NOMO-1 treated with dmso at 0.1 percent for 144 hours (cell line): ENCODE measurements around the gene CLIC5.
"Not testable (repeated sequence)": the region's sequence is repeated elsewhere in the genome, so short reads cannot be mapped to it uniquely, and the experiment has no call there.

ENCODE experiments used
- DNase-seq: peaks from one replicate; lab custom pipeline; 2025; ENCODE audit not compliant: unreplicated experiment; lab: John Stamatoyannopoulos, UW

CLIC5 gene

DNA sequence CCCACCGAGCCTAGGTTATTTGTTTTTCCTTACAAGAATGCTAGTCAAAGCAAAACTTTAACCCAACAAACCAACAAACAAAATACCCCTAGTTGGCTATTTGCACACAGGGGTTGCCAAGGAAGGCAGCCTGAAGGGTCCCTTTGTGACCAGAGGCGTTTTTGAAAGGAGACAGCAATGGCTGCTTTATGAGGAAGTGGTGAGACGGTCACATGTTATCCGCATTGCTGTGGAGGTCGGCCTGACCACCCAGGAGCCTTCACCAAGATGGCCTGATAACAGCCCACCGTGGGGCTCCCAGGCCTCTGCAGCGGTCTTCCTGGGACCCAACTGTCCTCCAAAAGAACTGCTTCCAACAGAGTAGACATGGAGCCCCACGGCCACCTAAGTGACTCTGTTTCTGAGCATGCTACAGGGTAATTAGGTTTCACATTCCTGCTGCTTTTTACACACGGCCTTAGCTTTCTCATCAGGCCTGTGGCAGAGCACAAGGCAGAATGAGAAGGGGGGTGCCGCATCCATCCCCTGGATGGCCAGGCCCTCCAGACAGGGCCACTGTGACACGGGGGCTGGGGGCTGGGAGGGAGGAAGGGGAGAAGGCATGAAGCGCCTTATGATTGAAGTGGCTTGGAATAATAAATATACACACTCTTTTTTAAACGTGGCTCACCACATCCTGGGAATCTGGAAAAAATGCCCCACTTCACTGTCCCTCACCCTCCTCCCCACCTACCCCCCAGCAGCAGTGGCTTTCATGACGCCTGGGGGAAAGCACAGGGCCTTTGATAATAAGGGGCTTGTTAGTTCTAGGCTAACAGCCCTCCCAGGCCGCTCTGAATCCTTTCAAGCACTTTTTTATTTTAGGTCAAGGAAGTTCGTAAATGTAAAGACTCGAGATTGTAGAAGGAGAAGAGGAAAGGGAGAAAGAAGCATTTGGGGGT is 86.0 kb downstream of the CLIC5 start:
- no peak for DNase-seq

- DNase-seq: no peak
Observed at GRCh38 chr6:45928721-45929305, 86.8 kb downstream of the CLIC5 start.

DNA sequence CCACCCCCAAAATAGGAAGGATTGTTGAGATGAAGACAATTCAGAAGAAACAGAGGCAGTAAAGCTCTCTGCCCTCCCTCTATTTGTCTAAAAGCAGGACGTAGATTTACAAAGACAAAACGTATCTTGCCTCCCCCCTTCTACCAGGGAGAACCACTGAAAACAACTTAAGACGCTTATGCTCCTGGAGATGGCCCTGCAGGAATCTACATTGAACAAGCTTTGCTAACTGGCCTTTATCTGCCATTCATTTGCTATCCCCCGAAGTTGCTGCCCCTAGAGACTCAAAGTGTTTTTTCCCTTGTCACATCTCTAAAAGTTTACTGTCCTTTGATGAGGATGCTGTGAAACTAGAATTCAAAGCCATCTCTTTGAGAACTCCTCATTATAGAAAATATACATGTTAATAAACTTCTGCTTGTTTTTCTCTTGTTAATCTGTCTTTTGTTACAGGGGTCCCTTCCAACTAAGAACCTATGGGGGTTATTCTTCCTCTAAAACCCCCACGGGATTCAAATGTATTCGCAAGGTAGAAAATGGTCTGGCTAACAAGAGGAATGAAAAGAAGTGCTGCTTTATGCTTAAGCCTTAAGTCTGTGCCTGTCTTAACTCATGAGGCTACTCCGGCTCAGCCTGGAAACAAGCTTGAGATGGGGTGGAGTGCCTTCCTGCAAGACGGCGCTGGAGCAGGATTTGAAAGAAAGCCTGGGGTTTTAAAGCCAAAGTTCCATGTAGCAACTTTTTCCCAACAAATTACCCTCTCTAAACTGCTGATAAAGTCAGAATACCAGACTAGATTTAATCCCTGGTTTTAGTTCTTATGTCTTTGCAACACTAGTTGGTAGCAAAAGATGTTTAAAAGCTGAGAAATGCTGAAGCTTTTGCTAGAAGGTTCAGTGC is 88.0 kb downstream of the CLIC5 start:
- DNase-seq: no peak

DNA sequence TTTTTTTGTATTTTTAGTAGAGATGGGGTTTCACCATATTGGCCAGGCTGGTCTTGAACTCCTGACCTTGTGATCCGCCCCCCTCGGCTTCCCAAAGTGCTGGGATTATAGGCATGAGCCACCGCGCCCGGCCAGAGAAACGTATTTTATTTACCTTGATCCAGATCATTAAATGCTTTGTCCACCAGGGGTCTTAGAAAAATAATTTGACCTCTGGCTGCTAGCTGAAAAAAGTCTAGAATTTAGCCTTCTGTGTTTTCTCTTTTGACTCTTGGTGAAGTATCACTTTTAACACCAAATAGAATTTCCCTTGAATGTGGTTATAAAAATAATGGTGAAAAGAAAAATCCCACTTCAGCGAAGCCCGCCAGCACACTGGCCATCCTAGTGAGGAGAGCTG is 89.2 kb downstream of the CLIC5 start:
- not testable (repeated sequence) for DNase-seq

DNA sequence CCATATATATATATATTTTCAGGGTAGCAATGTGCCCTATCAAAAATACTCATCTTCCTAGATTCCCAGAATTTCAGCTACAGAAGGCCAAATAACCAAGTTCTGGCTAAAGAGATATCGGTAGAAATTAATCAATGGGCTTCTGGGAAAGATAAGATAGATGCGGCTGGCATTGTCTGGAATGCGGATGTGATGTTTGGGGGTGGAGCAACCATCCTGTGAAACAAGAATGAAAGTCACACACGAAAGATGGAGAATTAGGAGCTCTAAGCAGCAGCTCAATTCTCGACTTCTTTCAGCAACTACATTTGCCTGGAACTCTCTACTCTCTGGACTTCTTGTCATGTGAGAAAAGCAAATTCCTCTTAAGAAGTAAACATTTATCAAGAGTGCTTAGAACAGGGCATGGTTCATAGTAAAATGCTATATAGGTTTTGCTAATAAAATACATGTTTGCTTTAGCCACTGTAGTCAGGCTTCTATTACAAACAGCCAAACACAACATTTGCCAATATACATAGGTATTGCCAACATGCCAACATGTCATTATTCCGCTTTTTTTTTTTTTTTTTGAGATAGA is 90.8 kb downstream of the CLIC5 start:
- DNase-seq: no peak

DNA sequence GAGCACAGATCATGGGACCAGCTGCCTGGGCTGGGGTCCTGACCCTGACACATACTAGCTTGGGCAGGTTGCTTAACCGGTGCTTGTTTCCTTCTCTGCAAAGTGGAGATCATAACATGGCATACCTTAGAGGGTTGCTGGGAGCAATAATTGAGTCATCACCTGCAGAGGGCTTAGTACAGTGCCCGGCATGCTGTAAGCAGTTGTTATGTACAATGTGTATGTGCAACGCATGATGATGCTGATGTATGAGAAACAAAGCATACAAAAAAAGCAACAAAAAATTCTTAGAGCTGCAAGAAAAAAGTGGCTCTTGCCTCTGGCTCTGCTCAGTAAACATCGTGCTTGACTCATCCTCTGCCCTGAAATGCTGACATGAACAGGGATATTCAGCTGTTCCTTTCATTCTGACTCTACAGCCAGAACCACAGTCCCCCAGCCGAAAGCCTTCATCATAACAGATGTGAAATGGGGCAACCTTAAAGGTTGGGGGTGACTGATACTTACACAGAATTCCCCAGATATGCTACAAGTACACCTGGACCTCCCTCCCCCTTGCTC is 91.7 kb downstream of the CLIC5 start:
- DNase-seq: no peak

- peak; percentile 43 for DNase-seq
Observed at GRCh38 chr6:45922728-45923351, 92.8 kb downstream of the CLIC5 start.

DNA sequence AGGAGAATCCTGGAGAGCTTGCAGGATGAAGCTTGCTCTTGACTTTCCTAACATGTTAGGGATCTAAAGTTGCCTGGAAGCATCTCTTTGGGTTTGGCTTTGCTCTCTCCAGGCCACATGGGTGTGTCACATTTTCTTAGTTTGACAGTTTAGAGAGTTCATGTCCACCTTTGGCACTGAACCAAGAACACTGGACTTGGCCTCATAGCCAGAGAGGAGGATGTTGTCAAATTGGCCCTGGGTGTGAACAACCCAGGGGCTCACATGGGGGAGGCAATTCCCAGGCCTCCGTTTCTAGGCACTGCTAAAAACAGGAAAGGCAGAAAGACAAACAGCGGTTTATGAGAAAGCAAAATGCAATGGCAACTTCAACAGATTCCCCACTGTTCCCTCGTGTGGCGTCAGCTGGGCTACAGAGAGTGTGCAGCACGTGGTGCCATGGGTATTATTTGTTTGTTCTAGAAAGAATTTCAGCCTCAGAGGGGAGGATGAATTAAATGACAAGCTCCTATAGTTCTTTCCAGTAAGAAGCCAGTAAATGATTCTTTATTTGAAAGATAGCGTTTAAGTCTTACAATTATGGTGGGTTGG is 93.9 kb downstream of the CLIC5 start:
- DNase-seq: no peak

DNA sequence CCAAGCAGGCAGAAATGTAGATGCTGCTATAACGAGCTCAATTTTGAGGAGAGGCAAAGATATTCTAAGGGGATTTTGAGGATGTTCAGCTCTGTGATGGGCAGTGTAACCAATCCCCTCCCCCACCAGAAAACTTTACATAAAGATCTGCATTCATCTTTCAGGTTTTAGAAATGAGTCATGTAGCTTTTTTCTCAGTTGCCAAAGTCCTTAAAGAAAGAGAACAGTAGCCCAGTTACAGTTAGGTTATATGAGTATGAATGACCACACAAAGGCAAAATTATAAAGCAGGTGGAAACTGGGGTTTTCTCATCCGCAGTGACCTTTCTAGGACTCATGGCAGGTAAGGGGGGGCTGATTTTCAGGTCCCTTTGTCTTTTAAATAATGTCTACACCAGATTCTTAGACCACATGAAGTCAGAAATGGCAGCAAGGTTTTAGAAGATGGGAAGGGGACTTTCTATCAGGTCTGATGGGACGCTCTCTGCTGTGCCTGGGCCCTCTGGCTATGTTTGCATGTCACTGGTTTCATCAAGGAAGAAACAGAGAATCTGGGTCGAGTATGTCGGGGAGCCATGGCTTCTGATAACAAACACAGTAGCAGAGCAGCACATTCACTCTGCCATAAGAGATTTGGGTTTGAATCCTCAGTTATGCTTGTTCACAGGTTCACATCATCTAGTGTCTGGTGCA is 94.7 kb downstream of the CLIC5 start:
- no peak for DNase-seq

- no peak for DNase-seq
Observed at GRCh38 chr6:45917439-45917838, 98.2 kb downstream of the CLIC5 start.

GRCh38 chr6:45916692-45917091 is 99.0 kb downstream of the CLIC5 start:
- no peak for DNase-seq

GRCh38 chr6:45915780-45916468 is 99.7 kb downstream of the CLIC5 start:
- DNase-seq: no peak

- DNase-seq: no peak
Observed at GRCh38 chr6:45911691-45912090, 104.0 kb downstream of the CLIC5 start.

DNA sequence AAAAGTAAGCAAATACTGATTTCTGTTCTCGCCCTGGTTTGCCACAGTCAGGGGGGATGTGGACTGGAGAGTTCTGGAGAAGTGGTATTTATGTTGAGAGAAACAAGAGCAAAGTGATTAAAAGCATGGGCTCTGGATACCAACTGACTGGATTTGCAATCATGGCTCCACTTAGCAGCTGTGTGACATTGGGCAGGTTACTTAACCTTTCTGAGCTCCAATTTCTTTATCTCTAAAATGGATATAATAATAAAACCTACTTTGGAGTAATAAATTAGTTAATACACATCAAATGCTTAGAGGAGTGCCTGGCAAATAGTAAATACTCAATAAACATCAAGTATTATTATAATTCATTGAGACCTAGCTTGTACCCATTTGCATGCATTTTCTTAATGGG is 111.7 kb downstream of the CLIC5 start:
- DNase-seq: no peak

GRCh38 chr6:45902984-45903383 is 112.7 kb downstream of the CLIC5 start:
- DNase-seq: no peak

- DNase-seq: no peak
Observed at GRCh38 chr6:45901767-45902650, 113.7 kb downstream of the CLIC5 start.

GRCh38 chr6:45900808-45901752 is 114.6 kb downstream of the CLIC5 start:
- no peak for DNase-seq
